Mesenchymal stem cell (in vitro differentiated cells and primary cell): ENCODE data around the gene ITGB7.

Experiments
- DNase-seq: peaks from one replicate; pipeline ENCODE4 v3.0.0-alpha.2; 2013
- H2AFZ ChIP-seq: one replicate; pipeline ENCODE4 v1.6.1; 2013; ENCODE audit warnings: low read depth, mild to moderate bottlenecking, control low read depth, inconsistent platforms, low read length, moderate library complexity
- H2AK5ac ChIP-seq: 2 replicates; pipeline ENCODE4 v1.6.1; 2013; ENCODE audit warnings: low read length, moderate library complexity, mild to moderate bottlenecking, inconsistent platforms; ENCODE audit not compliant: severe bottlenecking
- H2BK120ac ChIP-seq: one replicate; pipeline ENCODE4 v1.6.1; 2013; ENCODE audit warnings: low read depth, mild to moderate bottlenecking, inconsistent platforms, low read length, moderate library complexity
- H2BK12ac ChIP-seq, 2 experiments: one replicate each; pipeline ENCODE4 v1.6.1; 2013; ENCODE audit warnings: inconsistent platforms in 2 of 2, low read length in 2 of 2, mild to moderate bottlenecking in 2 of 2, moderate library complexity in 2 of 2, control low read depth in 1 of 2
- H2BK15ac ChIP-seq: one replicate; pipeline ENCODE4 v1.6.1; 2013; ENCODE audit warnings: mild to moderate bottlenecking, low read depth, inconsistent platforms; ENCODE audit not compliant: poor library complexity, severe bottlenecking
- H2BK5ac ChIP-seq: 2 replicates; pipeline ENCODE4 v1.6.1; 2013; ENCODE audit warnings: low read depth, mild to moderate bottlenecking, low read length, control low read depth, inconsistent platforms; ENCODE audit not compliant: poor library complexity, severe bottlenecking
- H3K14ac ChIP-seq, 2 experiments: one replicate each; pipeline ENCODE4 v1.6.1; 2013; ENCODE audit warnings: inconsistent platforms in 2 of 2, low read length in 2 of 2, control low read depth in 1 of 2, mild to moderate bottlenecking in 1 of 2, moderate library complexity in 1 of 2
- H3K18ac ChIP-seq, 2 experiments: one replicate each; pipeline ENCODE4 v1.6.1; 2013; ENCODE audit warnings: inconsistent platforms in 2 of 2, low read length in 2 of 2, control low read depth in 1 of 2, low read depth in 1 of 2, mild to moderate bottlenecking in 1 of 2
- H3K23ac ChIP-seq, 2 experiments: one replicate each; pipeline ENCODE4 v1.6.1; 2013; ENCODE audit warnings: inconsistent platforms in 2 of 2, low read length in 2 of 2, mild to moderate bottlenecking in 2 of 2, moderate library complexity in 2 of 2, control low read depth in 1 of 2
- H3K27ac ChIP-seq: 2 replicates; pipeline ENCODE4 v1.5.1; 2013; ENCODE audit warnings: mild to moderate bottlenecking, moderate library complexity, low read length, control low read depth, inconsistent platforms; ENCODE audit not compliant: poor library complexity, severe bottlenecking
- H3K27me3 ChIP-seq, 2 experiments: 2 replicates each; pipeline versions ENCODE4 v1.6.1 to v1.7.0; 2013; ENCODE audit warnings: low read length in 2 of 2, mild to moderate bottlenecking in 2 of 2, moderate library complexity in 2 of 2, control low read depth in 1 of 2, inconsistent platforms in 1 of 2; ENCODE audit not compliant: control insufficient read depth in 1 of 2, insufficient read depth in 1 of 2
- H3K36me3 ChIP-seq, 2 experiments: 2 replicates each; pipeline versions ENCODE4 v1.6.1 to v1.7.0; 2013; ENCODE audit warnings: low read length in 2 of 2, control low read depth in 1 of 2, inconsistent platforms in 1 of 2, low read depth in 1 of 2, mild to moderate bottlenecking in 1 of 2; ENCODE audit not compliant: insufficient read depth in 2 of 2, control insufficient read depth in 1 of 2
- H3K4ac ChIP-seq, 2 experiments: one replicate each; pipeline ENCODE4 v1.6.1; 2013; ENCODE audit warnings: inconsistent platforms in 2 of 2, low read length in 2 of 2, mild to moderate bottlenecking in 2 of 2, moderate library complexity in 2 of 2, control low read depth in 1 of 2, low read depth in 1 of 2
- H3K4me1 ChIP-seq: 2 replicates; pipeline ENCODE4 v1.6.1; 2013; ENCODE audit warnings: low read depth, low read length, control low read depth; ENCODE audit not compliant: control insufficient read depth, insufficient read depth
- H3K4me2 ChIP-seq: 2 replicates; pipeline ENCODE4 v1.6.1; 2013; ENCODE audit warnings: low read length, mild to moderate bottlenecking, inconsistent platforms; ENCODE audit not compliant: poor library complexity, severe bottlenecking
- H3K4me3 ChIP-seq, 2 experiments: 2 replicates each; pipeline versions ENCODE4 v1.5.1 to v1.7.0; 2013; ENCODE audit warnings: low read length in 2 of 2, mild to moderate bottlenecking in 2 of 2, control low read depth in 1 of 2, low read depth in 1 of 2; ENCODE audit not compliant: insufficient read depth in 1 of 2
- H3K79me1 ChIP-seq: replicated peaks from 2 replicates; pipeline ENCODE4 v1.6.1; 2013; ENCODE audit warnings: mild to moderate bottlenecking, control low read depth, low read length, inconsistent platforms; ENCODE audit not compliant: poor library complexity, severe bottlenecking
- H3K9ac ChIP-seq: 2 replicates; pipeline ENCODE4 v1.7.0; 2013; ENCODE audit warnings: mild to moderate bottlenecking, low read length, moderate library complexity
- H3K9me3 ChIP-seq: 2 replicates; pipeline ENCODE4 v1.7.0; 2013; ENCODE audit warnings: mild to moderate bottlenecking, low read length; ENCODE audit not compliant: control insufficient read depth
- H4K8ac ChIP-seq: one replicate; pipeline ENCODE4 v1.6.1; 2013; ENCODE audit warnings: inconsistent platforms, mild to moderate bottlenecking, low read length, moderate library complexity
- H4K91ac ChIP-seq: one replicate; pipeline ENCODE4 v1.6.1; 2013; ENCODE audit warnings: mild to moderate bottlenecking, low read length, inconsistent platforms
- WGBS: methylation state at CpG from one replicate; pipeline ENCODE4 v1.1.7; 2013; ENCODE audit warnings: mixed read lengths; 5-methylcytosine and 5-hydroxymethylcytosine counted together

ITGB7 gene

GRCh38 chr12:53241623-53242412 lies 34.8 kb upstream of the ITGB7 start:
- Histone ChIP-seq H2BK5ac (no peak overlapping the region), H4K8ac (no peak overlapping the region), H2AK5ac (no peak overlapping the region), H3K27ac (no peak overlapping the region), H3K4me1 (no peaks in the 10 kb centered on the region), H3K23ac (no peak overlapping the region), H2BK120ac (no peak overlapping the region), H3K4me2 (no peak overlapping the region), H3K27me3 (peaks cover 32 to 37% of the 10 kb centered on the region in 2 experiments), H3K79me1 (no peaks in the 10 kb centered on the region), H2AFZ (no peak overlapping the region), H3K18ac (no peak overlapping the region), H3K4ac (no peak overlapping the region), H2BK12ac (no peak overlapping the region), H2BK15ac (no peak overlapping the region), H4K91ac (peak overlapping the region; percentile 39), H3K14ac (no peak overlapping the region), H3K36me3 (no peaks in the 10 kb centered on the region), H3K9me3 (no peaks in the 10 kb centered on the region), H3K9ac (no peak overlapping the region), H3K4me3 (no peak overlapping the region)
- DNase-seq: no peak
- WGBS: 70% methylated on average over 10 of the region's 11 CpGs

- Histone ChIP-seq H3K14ac (no peak overlapping the region), H3K27me3 (peaks cover 27 to 57% of the 10 kb centered on the region in 2 experiments), H3K36me3 (no peaks in the 10 kb centered on the region), H2BK5ac (no peak overlapping the region), H2BK15ac (no peak overlapping the region), H3K27ac (no peak overlapping the region), H3K23ac (no peak overlapping the region), H2AFZ (no peak overlapping the region), H3K9me3 (no peaks in the 10 kb centered on the region), H2AK5ac (no peak overlapping the region), H3K4ac (no peak overlapping the region), H3K4me3 (no peak overlapping the region), H3K79me1 (no peaks in the 10 kb centered on the region), H3K18ac (no peak overlapping the region), H2BK12ac (no peak overlapping the region), H4K8ac (no peak overlapping the region), H3K9ac (no peak overlapping the region), H3K4me2 (no peak overlapping the region), H4K91ac (no peak overlapping the region), H3K4me1 (no peaks in the 10 kb centered on the region), H2BK120ac (no peak overlapping the region)
- WGBS: 89% methylated on average over 10 of the region's 10 CpGs
- no peak for DNase-seq
Measured at GRCh38 chr12:53239643-53240258, 32.7 kb upstream of the ITGB7 start.

GRCh38 chr12:53236443-53237111 lies 29.5 kb upstream of the ITGB7 start:
- H4K91ac ChIP-seq: no peak overlapping the region
- H3K27ac ChIP-seq: no peak overlapping the region
- no peak overlapping the region for H2BK5ac ChIP-seq
- H3K79me1 ChIP-seq: peaks cover 1% of the 10 kb centered on the region
- H2AFZ ChIP-seq: no peak overlapping the region
- H3K27me3 ChIP-seq: peaks cover 0 to 41% of the 10 kb centered on the region in 2 experiments
- no peaks in the 10 kb centered on the region for H3K36me3 ChIP-seq
- H3K4me3 ChIP-seq: no peak overlapping the region
- 80% methylated on average over 1 of the region's 1 CpG for whole genome bisulfite sequencing
- no peak overlapping the region for H3K9ac ChIP-seq
- H3K4me2 ChIP-seq: no peak overlapping the region
- no peak overlapping the region for H3K18ac ChIP-seq
- no peak for DNase-seq
- no peak overlapping the region for H2AK5ac ChIP-seq
- peaks cover 16% of the 10 kb centered on the region for H3K4me1 ChIP-seq
- no peak overlapping the region for H3K4ac ChIP-seq
- H3K9me3 ChIP-seq: no peaks in the 10 kb centered on the region
- no peak overlapping the region for H2BK120ac ChIP-seq
- no peak overlapping the region for H2BK15ac ChIP-seq
- no peak overlapping the region for H4K8ac ChIP-seq
- H3K14ac ChIP-seq: no peak overlapping the region
- no peak overlapping the region for H2BK12ac ChIP-seq
- no peak overlapping the region for H3K23ac ChIP-seq
